Measurements from ENCODE around the gene PARD6G. TPM values are rescaled to one million over a fixed set of nuclear protein-coding genes. Genes with fewer than 3 reads are reported as not detected.
"Not testable (repeated sequence)": the region's sequence is repeated elsewhere in the genome, so short reads cannot be mapped to it uniquely, and the experiment has no call there.

PARD6G gene
- total RNA-seq, 1 experiment from 2014 or later, result 3.9 TPM

GRCh38 chr18:80172056-80172455 is 75.3 kb downstream of the PARD6G start:
- DNase-seq (ENCODE audit: low read depth), result no peak

- peak; percentile 39 for DNase-seq (ENCODE audit: low read depth)
Measured at GRCh38 chr18:80171054-80171872, 76.1 kb downstream of the PARD6G start.

- no peak for DNase-seq (ENCODE audit: low read depth)
Measured at GRCh38 chr18:80170395-80171053, 76.8 kb downstream of the PARD6G start.

- peak; percentile 23 for DNase-seq (ENCODE audit: low read depth)
Measured at GRCh38 chr18:80169607-80170006, 77.7 kb downstream of the PARD6G start.

GRCh38 chr18:80168982-80169381 is 78.3 kb downstream of the PARD6G start:
- DNase-seq (ENCODE audit: low read depth), result no peak

GRCh38 chr18:80168346-80168745 is 79.0 kb downstream of the PARD6G start:
- no peak for DNase-seq (ENCODE audit: low read depth)

GRCh38 chr18:80167931-80168330 is 79.4 kb downstream of the PARD6G start:
- DNase-seq (ENCODE audit: low read depth), result no peak

GRCh38 chr18:80167331-80167730 is 80.0 kb downstream of the PARD6G start:
- no peak for DNase-seq (ENCODE audit: low read depth)

GRCh38 chr18:80166725-80167124 is 80.6 kb downstream of the PARD6G start:
- DNase-seq (ENCODE audit: low read depth), result no peak

- no peak for DNase-seq (ENCODE audit: low read depth)
Measured at GRCh38 chr18:80166240-80166639, 81.1 kb downstream of the PARD6G start.

- DNase-seq (ENCODE audit: low read depth), result not testable (repeated sequence)
Measured at GRCh38 chr18:80164727-80165355, 82.5 kb downstream of the PARD6G start.

- no peak for DNase-seq (ENCODE audit: low read depth)
Measured at GRCh38 chr18:80163183-80163582, 84.1 kb downstream of the PARD6G start.

- DNase-seq (ENCODE audit: low read depth), result no peak
Measured at GRCh38 chr18:80161781-80162417, 85.4 kb downstream of the PARD6G start.

- DNase-seq (ENCODE audit: low read depth), result no peak
Measured at GRCh38 chr18:80159713-80160636, 87.3 kb downstream of the PARD6G start.

GRCh38 chr18:80158365-80158764 is 88.9 kb downstream of the PARD6G start:
- no peak for DNase-seq (ENCODE audit: low read depth)

GRCh38 chr18:80157708-80158343 is 89.5 kb downstream of the PARD6G start:
- peak; percentile 39 for DNase-seq (ENCODE audit: low read depth)

- no peak for DNase-seq (ENCODE audit: low read depth)
Measured at GRCh38 chr18:80154293-80154692, 93.0 kb downstream of the PARD6G start.

- no peak for DNase-seq (ENCODE audit: low read depth)
Measured at GRCh38 chr18:80149667-80150066, 97.6 kb downstream of the PARD6G start.

- no peak for DNase-seq (ENCODE audit: low read depth)
Measured at GRCh38 chr18:80148326-80149199, 98.8 kb downstream of the PARD6G start.

Data from HT1080 (cell line).